A549 (cell line): Measurements from ENCODE around the gene LINC00305. TPM values are rescaled to one million over a fixed set of nuclear protein-coding genes. Genes with fewer than 3 reads are reported as not detected.

Experiments used
- ATAC-seq, 2 experiments: fragments of 200-7000 bp in 1 of 2; fragments of >200 bp in 1 of 2; cut with Nextera tagmentation in 1 of 2; cut with Tn5 transposase in 1 of 2; 3 replicates each; pipeline versions ENCODE4 v1.8.0 to v1.9.1; 2018 to 2020; ENCODE audit warnings: mild to moderate bottlenecking in 1 of 2, moderate library complexity in 1 of 2
- CTCF ChIA-PET: fragments of 300-600 bp; sonication (Branson Sonifier 250); formaldehyde crosslinking; extraction: SDS; loops from one replicate; lab custom pipeline; 2021; ENCODE audit warnings: antibody characterized with exemption, inconsistent platforms; lab: Yijun Ruan, JAX
- POLR2A ChIA-PET: fragments of 350-600 bp; formaldehyde crosslinking; extraction: SDS; loops from one replicate; lab custom pipeline; 2021; ENCODE audit warnings: antibody characterized with exemption, inconsistent platforms; lab: Yijun Ruan, JAX
- DNase-seq, 2 experiments: peaks; one replicate each; pipeline versions ENCODE4 v3.0.0 to v3.0.0-alpha.2; 2011 to 2016; ENCODE audit warnings: low read depth in 1 of 2, low spot score in 1 of 2
- FAIRE-seq: peaks from 2 replicates; lab custom pipeline; 2011; peaks lifted over from hg19 to GRCh38; lab: Jason Lieb, UNC
- H3K27ac ChIP-seq, 2 experiments: fragments of >200 bp; sonication (Bioruptor Twin); formaldehyde crosslinking; 3 replicates each; pipeline ENCODE4 v1.5.1; 2016 to 2017
- H3K4me1 ChIP-seq: fragments of >200 bp; sonication (Bioruptor Twin); formaldehyde crosslinking; 3 replicates; pipeline ENCODE4 v1.6.1; 2016
- H3K4me2 ChIP-seq: fragments of >200 bp; sonication (Bioruptor Twin); formaldehyde crosslinking; 3 replicates; pipeline ENCODE4 v1.6.1; 2016
- H3K4me3 ChIP-seq: fragments of >200 bp; sonication (Bioruptor Twin); formaldehyde crosslinking; 3 replicates; pipeline ENCODE4 v1.5.1; 2016
- H3K9me3 ChIP-seq: fragments of >200 bp; sonication (Bioruptor Twin); formaldehyde crosslinking; 3 replicates; pipeline ENCODE4 v1.6.1; 2016
- BHLHE40 ChIP-seq: IDR thresholded peaks from 2 replicates; pipeline ENCODE4 v1.6.1; 2012; ENCODE audit warnings: low read depth, low read length, inconsistent platforms
- CBX2 ChIP-seq: fragments of 200-600 bp; sonication (generic); IDR thresholded peaks from 2 replicates; pipeline ENCODE4 v1.6.1; 2016; ENCODE audit warnings: low read depth, mild to moderate bottlenecking, borderline replicate concordance
- CHD2 ChIP-seq: fragments of 150-350 bp; IDR thresholded peaks from 2 replicates; pipeline ENCODE4 v1.6.1; 2014; ENCODE audit warnings: low read length; ENCODE audit not compliant: partially characterized antibody
- EHMT2 ChIP-seq: fragments of 200-600 bp; sonication (generic); IDR thresholded peaks from 2 replicates; pipeline ENCODE4 v1.6.1; 2016; ENCODE audit warnings: antibody characterized with exemption, low read depth, mild to moderate bottlenecking, moderate library complexity
- FOSB ChIP-seq: fragments of 250-450 bp; sonication (Bioruptor Pico); IDR thresholded peaks from 2 replicates; pipeline ENCODE4 v1.5.0; 2020; ENCODE audit warnings: mild to moderate bottlenecking, moderate library complexity
- GATA3 ChIP-seq: IDR thresholded peaks from 2 replicates; pipeline ENCODE4 v1.6.1; 2012; ENCODE audit warnings: borderline replicate concordance
- HDAC2 ChIP-seq: fragments of 200-600 bp; sonication (generic); IDR thresholded peaks from 2 replicates; pipeline ENCODE4 v1.6.1; 2016
- HEYL ChIP-seq: fragments of 250-450 bp; sonication (Bioruptor Pico); IDR thresholded peaks from 2 replicates; pipeline ENCODE4 v1.8.0; 2021; ENCODE audit warnings: mild to moderate bottlenecking, moderate library complexity
- JUN ChIP-seq, 2 experiments: fragments of >200 bp; sonication (Bioruptor Twin); formaldehyde crosslinking; IDR thresholded peaks; 2 replicates in 1 of 2; 3 replicates in 1 of 2; pipeline ENCODE4 v1.6.1; 2016 to 2017
- KDM1A ChIP-seq: fragments of 200-600 bp; sonication (generic); IDR thresholded peaks from 2 replicates; pipeline ENCODE4 v1.6.1; 2016; ENCODE audit warnings: low read depth, mild to moderate bottlenecking
- KDM5A ChIP-seq: fragments of 200-600 bp; sonication (generic); IDR thresholded peaks from 2 replicates; pipeline ENCODE4 v1.6.1; 2016; ENCODE audit warnings: antibody characterized with exemption, mild to moderate bottlenecking
- MAFK ChIP-seq: fragments of 450-650 bp; IDR thresholded peaks from 2 replicates; pipeline ENCODE4 v1.6.1; 2014; ENCODE audit not compliant: partially characterized antibody
- NFE2L2 ChIP-seq: fragments of 150-350 bp; conservative IDR thresholded peaks from 2 replicates; pipeline ENCODE4 v1.6.1; 2014; ENCODE audit warnings: low read length
- POLR2A ChIP-seq: IDR thresholded peaks from 2 replicates; pipeline ENCODE4 v1.6.1; 2012; ENCODE audit warnings: mild to moderate bottlenecking, low read length
- RAD21 ChIP-seq, 2 experiments: fragments of >200 bp in 1 of 2; sonication (Bioruptor Twin) in 1 of 2; formaldehyde crosslinking in 1 of 2; IDR thresholded peaks in 1 of 2; conservative IDR thresholded peaks in 1 of 2; 2 replicates in 1 of 2; 3 replicates in 1 of 2; pipeline ENCODE4 v1.6.1; 2012 to 2018; ENCODE audit warnings: inconsistent platforms in 1 of 2
- RCOR1 ChIP-seq: fragments of 150-350 bp; IDR thresholded peaks from 2 replicates; pipeline ENCODE4 v1.6.1; 2014; ENCODE audit warnings: antibody characterized with exemption, low read length, low read depth
- RNF2 ChIP-seq: fragments of 200-600 bp; sonication (generic); IDR thresholded peaks from 2 replicates; pipeline ENCODE4 v1.6.1; 2016; ENCODE audit warnings: low read depth, mild to moderate bottlenecking, antibody characterized with exemption, moderate library complexity, borderline replicate concordance
- SMC3 ChIP-seq: fragments of >200 bp; sonication (Bioruptor Twin); formaldehyde crosslinking; IDR thresholded peaks from 3 replicates; pipeline ENCODE4 v1.6.1; 2018; ENCODE audit warnings: inconsistent platforms
- USF2 ChIP-seq: fragments of 450-650 bp; IDR thresholded peaks from 2 replicates; pipeline ENCODE4 v1.6.1; 2014; ENCODE audit warnings: antibody characterized with exemption
- ZFP36 ChIP-seq: fragments of 450-650 bp; IDR thresholded peaks from 2 replicates; pipeline ENCODE4 v1.6.1; 2014; ENCODE audit warnings: borderline replicate concordance; ENCODE audit not compliant: partially characterized antibody
- ZNF302 ChIP-seq: fragments of 250-450 bp; sonication (Bioruptor Pico); IDR thresholded peaks from 2 replicates; pipeline ENCODE4 v1.9.0; 2021; ENCODE audit warnings: inconsistent platforms, mild to moderate bottlenecking, moderate library complexity
- ZSCAN20 ChIP-seq: fragments of 250-450 bp; sonication (Bioruptor Pico); IDR thresholded peaks from 2 replicates; pipeline ENCODE4 v1.8.0; 2022; ENCODE audit warnings: mild to moderate bottlenecking, moderate library complexity
- WGBS: methylation state at CpG from one replicate; pipeline ENCODE4 v1.1.6; 2017; ENCODE audit errors: missing lambda C conversion rate; 5-methylcytosine and 5-hydroxymethylcytosine counted together
- polyA plus RNA-seq, 4 experiments: library from polyadenylated mRNA; depleted of rRNA in 3 of 4; stranded (reverse); fragments of >200 nt; fragmentation: RNase III in 1 of 4; extraction: RNeasy Plus Mini Kit Qiagen cat#74134 plus additional on column Dnase treatment in 1 of 4; gene quantifications; 2 replicates in 3 of 4; 3 replicates in 1 of 4; pipeline ENCODE4 v1.2.3, GENCODE V29; 2011 to 2017
- TF ChIP-seq, protein P1 (sequence below): fragments of 200-600 bp; sonication (generic); IDR thresholded peaks from 2 replicates; pipeline ENCODE4 v1.6.1; 2016; ENCODE audit warnings: antibody characterized with exemption, mild to moderate bottlenecking, moderate library complexity
- TF ChIP-seq, protein P2 (sequence below): fragments of 150-350 bp; IDR thresholded peaks from 2 replicates; pipeline ENCODE4 v1.6.1; 2014; ENCODE audit warnings: low read depth, mild to moderate bottlenecking, low read length
- TF ChIP-seq, protein P3 (sequence below): IDR thresholded peaks from 2 replicates; pipeline ENCODE4 v1.6.1; 2012; ENCODE audit warnings: low read depth, borderline replicate concordance
- TF ChIP-seq, protein P4 (sequence below): fragments of >200 bp; sonication (Bioruptor Twin); formaldehyde crosslinking; IDR thresholded peaks from 3 replicates; pipeline ENCODE4 v1.6.1; 2016
- TF ChIP-seq, protein P5 (sequence below): fragments of >200 bp; sonication (Bioruptor Twin); formaldehyde crosslinking; IDR thresholded peaks from 3 replicates; pipeline ENCODE4 v1.5.1; 2016

Gene LINC00305
- polyA plus RNA-seq, 2 of the 4 experiments (the other 2 are of a cell fraction) = not detected

- TF ChIP-seq, protein P1, sequence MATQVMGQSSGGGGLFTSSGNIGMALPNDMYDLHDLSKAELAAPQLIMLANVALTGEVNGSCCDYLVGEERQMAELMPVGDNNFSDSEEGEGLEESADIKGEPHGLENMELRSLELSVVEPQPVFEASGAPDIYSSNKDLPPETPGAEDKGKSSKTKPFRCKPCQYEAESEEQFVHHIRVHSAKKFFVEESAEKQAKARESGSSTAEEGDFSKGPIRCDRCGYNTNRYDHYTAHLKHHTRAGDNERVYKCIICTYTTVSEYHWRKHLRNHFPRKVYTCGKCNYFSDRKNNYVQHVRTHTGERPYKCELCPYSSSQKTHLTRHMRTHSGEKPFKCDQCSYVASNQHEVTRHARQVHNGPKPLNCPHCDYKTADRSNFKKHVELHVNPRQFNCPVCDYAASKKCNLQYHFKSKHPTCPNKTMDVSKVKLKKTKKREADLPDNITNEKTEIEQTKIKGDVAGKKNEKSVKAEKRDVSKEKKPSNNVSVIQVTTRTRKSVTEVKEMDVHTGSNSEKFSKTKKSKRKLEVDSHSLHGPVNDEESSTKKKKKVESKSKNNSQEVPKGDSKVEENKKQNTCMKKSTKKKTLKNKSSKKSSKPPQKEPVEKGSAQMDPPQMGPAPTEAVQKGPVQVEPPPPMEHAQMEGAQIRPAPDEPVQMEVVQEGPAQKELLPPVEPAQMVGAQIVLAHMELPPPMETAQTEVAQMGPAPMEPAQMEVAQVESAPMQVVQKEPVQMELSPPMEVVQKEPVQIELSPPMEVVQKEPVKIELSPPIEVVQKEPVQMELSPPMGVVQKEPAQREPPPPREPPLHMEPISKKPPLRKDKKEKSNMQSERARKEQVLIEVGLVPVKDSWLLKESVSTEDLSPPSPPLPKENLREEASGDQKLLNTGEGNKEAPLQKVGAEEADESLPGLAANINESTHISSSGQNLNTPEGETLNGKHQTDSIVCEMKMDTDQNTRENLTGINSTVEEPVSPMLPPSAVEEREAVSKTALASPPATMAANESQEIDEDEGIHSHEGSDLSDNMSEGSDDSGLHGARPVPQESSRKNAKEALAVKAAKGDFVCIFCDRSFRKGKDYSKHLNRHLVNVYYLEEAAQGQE = no peak
- TF ChIP-seq FOSB (CRISPR knock-in tag) = no peak
Measured at GRCh38 chr18:64055019-64055418, 93.9 kb downstream of the LINC00305 start (continued).

DNA sequence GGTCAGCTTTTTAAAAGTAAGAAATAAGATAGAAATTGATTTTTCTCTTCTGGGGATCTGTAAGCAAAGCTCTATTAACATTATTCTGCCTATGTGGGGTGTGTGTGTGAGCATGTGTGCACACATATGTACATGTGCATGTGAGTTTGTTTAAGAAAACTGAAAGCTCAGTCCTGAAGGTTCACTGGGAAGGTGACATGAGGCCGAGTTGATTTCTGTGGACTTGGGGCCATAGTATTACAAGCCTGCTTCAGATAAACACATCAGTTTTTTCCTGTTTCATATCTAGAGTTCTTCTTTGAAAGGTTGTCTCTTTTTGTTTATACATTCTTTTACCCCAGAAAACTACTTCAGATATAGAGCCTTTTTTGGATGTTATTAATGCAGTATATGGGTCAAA, 95.6 kb downstream of the LINC00305 start:
- Histone ChIP-seq H3K4me1 (no peaks in the 10 kb centered on the region), H3K4me3 (no peak overlapping the region), H3K27ac (no peak overlapping the region), H3K4me2 (no peak overlapping the region), H3K9me3 (no peaks in the 10 kb centered on the region)
- FAIRE-seq (no peak), ATAC-seq (no peak), DNase-seq (no peak)
- no peak for TF ChIP-seq SMC3
- TF ChIP-seq CHD2 = no peak
- TF ChIP-seq KDM1A = no peak
- no peak for TF ChIP-seq RNF2
- TF ChIP-seq ZSCAN20 = no peak
- TF ChIP-seq RAD21 (conservative IDR thresholded peaks at IDR 0.05 in 1 of 2, IDR thresholded peaks at IDR 0.05 in 1 of 2) = no peak
- TF ChIP-seq GATA3 = no peak
- no peak for TF ChIP-seq HDAC2
- no peak for TF ChIP-seq HEYL
- no peak for TF ChIP-seq POLR2A
- no peak for TF ChIP-seq CBX2
- TF ChIP-seq, protein P2, sequence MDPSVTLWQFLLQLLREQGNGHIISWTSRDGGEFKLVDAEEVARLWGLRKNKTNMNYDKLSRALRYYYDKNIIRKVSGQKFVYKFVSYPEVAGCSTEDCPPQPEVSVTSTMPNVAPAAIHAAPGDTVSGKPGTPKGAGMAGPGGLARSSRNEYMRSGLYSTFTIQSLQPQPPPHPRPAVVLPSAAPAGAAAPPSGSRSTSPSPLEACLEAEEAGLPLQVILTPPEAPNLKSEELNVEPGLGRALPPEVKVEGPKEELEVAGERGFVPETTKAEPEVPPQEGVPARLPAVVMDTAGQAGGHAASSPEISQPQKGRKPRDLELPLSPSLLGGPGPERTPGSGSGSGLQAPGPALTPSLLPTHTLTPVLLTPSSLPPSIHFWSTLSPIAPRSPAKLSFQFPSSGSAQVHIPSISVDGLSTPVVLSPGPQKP = no peak
- TF ChIP-seq, protein P3, sequence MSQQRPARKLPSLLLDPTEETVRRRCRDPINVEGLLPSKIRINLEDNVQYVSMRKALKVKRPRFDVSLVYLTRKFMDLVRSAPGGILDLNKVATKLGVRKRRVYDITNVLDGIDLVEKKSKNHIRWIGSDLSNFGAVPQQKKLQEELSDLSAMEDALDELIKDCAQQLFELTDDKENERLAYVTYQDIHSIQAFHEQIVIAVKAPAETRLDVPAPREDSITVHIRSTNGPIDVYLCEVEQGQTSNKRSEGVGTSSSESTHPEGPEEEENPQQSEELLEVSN = no peak
- TF ChIP-seq USF2 = no peak
- WGBS = 5% methylated on average over 1 of the region's 1 CpG
- ChIA-PET CTCF (no interaction called here), POLR2A (no interaction called here)

GRCh38 chr18:64052772-64053171, 96.1 kb downstream of the LINC00305 start:
- Histone ChIP-seq H3K4me1 (no peaks in the 10 kb centered on the region), H3K4me3 (no peak overlapping the region), H3K4me2 (no peak overlapping the region), H3K27ac (no peak overlapping the region), H3K9me3 (no peaks in the 10 kb centered on the region)
- WGBS = 6% methylated on average over 2 of the region's 2 CpGs
- ATAC-seq (no peak), DNase-seq (no peak), FAIRE-seq (no peak)
- ChIA-PET CTCF (no interaction called here), POLR2A (no interaction called here)
- TF ChIP-seq, protein P4, sequence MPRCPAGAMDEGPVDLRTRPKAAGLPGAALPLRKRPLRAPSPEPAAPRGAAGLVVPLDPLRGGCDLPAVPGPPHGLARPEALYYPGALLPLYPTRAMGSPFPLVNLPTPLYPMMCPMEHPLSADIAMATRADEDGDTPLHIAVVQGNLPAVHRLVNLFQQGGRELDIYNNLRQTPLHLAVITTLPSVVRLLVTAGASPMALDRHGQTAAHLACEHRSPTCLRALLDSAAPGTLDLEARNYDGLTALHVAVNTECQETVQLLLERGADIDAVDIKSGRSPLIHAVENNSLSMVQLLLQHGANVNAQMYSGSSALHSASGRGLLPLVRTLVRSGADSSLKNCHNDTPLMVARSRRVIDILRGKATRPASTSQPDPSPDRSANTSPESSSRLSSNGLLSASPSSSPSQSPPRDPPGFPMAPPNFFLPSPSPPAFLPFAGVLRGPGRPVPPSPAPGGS = no peak
- TF ChIP-seq ZFP36 = no peak
- TF ChIP-seq BHLHE40 = no peak
- no peak for TF ChIP-seq RCOR1
- no peak for TF ChIP-seq NFE2L2
- no peak for TF ChIP-seq EHMT2
- no peak for TF ChIP-seq RNF2
- no peak for TF ChIP-seq ZNF302
- TF ChIP-seq KDM5A = no peak
- no peak for TF ChIP-seq JUN (IDR thresholded peaks at IDR 0.05)
- TF ChIP-seq MAFK = no peak
- no peak for TF ChIP-seq HEYL
- no peak for TF ChIP-seq CBX2
- TF ChIP-seq, protein P5, sequence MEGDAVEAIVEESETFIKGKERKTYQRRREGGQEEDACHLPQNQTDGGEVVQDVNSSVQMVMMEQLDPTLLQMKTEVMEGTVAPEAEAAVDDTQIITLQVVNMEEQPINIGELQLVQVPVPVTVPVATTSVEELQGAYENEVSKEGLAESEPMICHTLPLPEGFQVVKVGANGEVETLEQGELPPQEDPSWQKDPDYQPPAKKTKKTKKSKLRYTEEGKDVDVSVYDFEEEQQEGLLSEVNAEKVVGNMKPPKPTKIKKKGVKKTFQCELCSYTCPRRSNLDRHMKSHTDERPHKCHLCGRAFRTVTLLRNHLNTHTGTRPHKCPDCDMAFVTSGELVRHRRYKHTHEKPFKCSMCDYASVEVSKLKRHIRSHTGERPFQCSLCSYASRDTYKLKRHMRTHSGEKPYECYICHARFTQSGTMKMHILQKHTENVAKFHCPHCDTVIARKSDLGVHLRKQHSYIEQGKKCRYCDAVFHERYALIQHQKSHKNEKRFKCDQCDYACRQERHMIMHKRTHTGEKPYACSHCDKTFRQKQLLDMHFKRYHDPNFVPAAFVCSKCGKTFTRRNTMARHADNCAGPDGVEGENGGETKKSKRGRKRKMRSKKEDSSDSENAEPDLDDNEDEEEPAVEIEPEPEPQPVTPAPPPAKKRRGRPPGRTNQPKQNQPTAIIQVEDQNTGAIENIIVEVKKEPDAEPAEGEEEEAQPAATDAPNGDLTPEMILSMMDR = no peak
